ENCODE measurements around the gene TCF7L1.
A peak's percentile ranks its signal among the peaks of the same experiment; 100 is the strongest.

The TCF7L1 gene

DNA sequence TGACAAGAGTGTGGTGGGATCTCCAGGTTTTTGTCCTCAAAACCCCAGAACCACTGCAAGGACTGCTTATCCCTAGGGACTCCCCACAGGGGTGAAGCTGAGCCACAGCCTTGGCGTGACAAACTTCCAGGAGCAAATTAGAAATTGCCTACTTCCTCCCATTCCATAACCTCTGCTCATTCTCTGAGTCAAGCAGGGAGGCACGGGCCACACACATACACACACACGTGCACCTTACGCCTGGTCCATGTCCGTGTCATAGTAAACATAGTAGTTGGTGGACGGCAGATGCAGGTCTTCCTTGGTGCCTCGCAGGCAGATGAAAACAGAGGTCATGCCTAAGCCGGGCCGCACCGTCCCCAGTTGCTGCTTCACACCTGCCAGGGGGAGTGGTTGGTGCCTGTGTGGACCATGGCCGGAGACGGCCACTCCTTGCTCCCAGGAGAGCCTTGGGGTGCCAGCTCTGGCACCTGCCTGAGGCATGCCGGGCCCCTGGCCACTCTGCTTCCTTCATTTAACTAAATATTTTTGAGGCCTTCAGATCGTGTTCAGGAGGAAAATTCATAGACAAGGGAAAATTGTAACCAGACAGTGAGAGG is 211.3 kb downstream of the TCF7L1 start:
- no peaks in the 10 kb centered on the region for H4K20me1 ChIP-seq (ENCODE audit: insufficient read depth, low read length)
- no peaks in the 10 kb centered on the region for H3K4me1 ChIP-seq (ENCODE audit: low read length)
- H3K4me3 ChIP-seq (ENCODE audit: low read length) = no peak overlapping the region
- no peaks in the 10 kb centered on the region for H3K9me3 ChIP-seq (replicated peaks; ENCODE audit: insufficient read depth, low read length)
- H3K27me3 ChIP-seq (replicated peaks; ENCODE audit: insufficient read depth, low read length) = no peaks in the 10 kb centered on the region
- no peak for DNase-seq
- H3K9ac ChIP-seq (ENCODE audit: low read length) = no peak overlapping the region
- no peaks in the 10 kb centered on the region for H3K9me2 ChIP-seq (replicated peaks; ENCODE audit: insufficient read depth, low read length)
- no peak overlapping the region for H3K4me2 ChIP-seq (ENCODE audit: low read depth, low read length)
- no peak overlapping the region for H2AFZ ChIP-seq (ENCODE audit: low read length)
- no peak for TF ChIP-seq EZH2phosphoT487 (IDR thresholded peaks at IDR 0.05; ENCODE audit: low read length)
- TF ChIP-seq, protein P1, sequence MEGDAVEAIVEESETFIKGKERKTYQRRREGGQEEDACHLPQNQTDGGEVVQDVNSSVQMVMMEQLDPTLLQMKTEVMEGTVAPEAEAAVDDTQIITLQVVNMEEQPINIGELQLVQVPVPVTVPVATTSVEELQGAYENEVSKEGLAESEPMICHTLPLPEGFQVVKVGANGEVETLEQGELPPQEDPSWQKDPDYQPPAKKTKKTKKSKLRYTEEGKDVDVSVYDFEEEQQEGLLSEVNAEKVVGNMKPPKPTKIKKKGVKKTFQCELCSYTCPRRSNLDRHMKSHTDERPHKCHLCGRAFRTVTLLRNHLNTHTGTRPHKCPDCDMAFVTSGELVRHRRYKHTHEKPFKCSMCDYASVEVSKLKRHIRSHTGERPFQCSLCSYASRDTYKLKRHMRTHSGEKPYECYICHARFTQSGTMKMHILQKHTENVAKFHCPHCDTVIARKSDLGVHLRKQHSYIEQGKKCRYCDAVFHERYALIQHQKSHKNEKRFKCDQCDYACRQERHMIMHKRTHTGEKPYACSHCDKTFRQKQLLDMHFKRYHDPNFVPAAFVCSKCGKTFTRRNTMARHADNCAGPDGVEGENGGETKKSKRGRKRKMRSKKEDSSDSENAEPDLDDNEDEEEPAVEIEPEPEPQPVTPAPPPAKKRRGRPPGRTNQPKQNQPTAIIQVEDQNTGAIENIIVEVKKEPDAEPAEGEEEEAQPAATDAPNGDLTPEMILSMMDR (IDR thresholded peaks at IDR 0.05; ENCODE audit: low read length) = no peak
- no peak for TF ChIP-seq EZH2 (optimal IDR thresholded peaks at IDR 0.05; ENCODE audit: low read depth, low read length)
- H3K79me2 ChIP-seq (ENCODE audit: low read length) = no peaks in the 10 kb centered on the region
- no peaks in the 10 kb centered on the region for H3K36me3 ChIP-seq (replicated peaks; ENCODE audit: insufficient read depth, low read length)
- H3F3A ChIP-seq (ENCODE audit: insufficient read depth, low read length) = no peaks in the 10 kb centered on the region
- no peak overlapping the region for H3K27ac ChIP-seq (ENCODE audit: low read length)

DNA sequence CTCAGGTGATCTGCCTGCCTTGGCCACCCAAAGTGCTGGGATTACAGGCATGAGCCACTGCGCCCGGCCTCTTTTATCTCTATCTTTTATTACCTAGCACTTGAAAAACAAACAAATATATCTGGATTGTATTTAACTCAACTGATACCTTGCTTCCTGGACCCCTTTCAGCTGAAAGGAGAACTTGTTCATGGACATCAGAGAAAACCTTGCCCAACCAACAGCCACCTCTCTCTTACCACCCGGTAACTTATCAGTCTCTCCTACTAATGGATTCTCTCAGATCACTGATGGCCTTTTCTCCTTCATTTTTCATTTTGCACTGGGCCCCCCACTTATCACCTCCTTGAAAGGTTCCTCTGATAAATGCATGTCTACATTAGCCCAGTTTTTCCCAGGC is 214.4 kb downstream of the TCF7L1 start:
- Histone ChIP-seq H3K79me2 (ENCODE audit: low read length) (peaks cover 2% of the 10 kb centered on the region; the same call in 1 of the 2 replicates), H3K9me3 (replicated peaks; ENCODE audit: insufficient read depth, low read length) (no peaks in the 10 kb centered on the region), H3K27ac (ENCODE audit: low read length) (no peak overlapping the region), H4K20me1 (ENCODE audit: insufficient read depth, low read length) (no peaks in the 10 kb centered on the region), H3K4me1 (ENCODE audit: low read length) (no peaks in the 10 kb centered on the region), H3K36me3 (replicated peaks; ENCODE audit: insufficient read depth, low read length) (no peaks in the 10 kb centered on the region), H3K4me3 (ENCODE audit: low read length) (no peak overlapping the region), H3F3A (ENCODE audit: insufficient read depth, low read length) (no peaks in the 10 kb centered on the region), H3K9ac (ENCODE audit: low read length) (no peak overlapping the region), H3K9me2 (replicated peaks; ENCODE audit: insufficient read depth, low read length) (no peaks in the 10 kb centered on the region), H3K27me3 (replicated peaks; ENCODE audit: insufficient read depth, low read length) (no peaks in the 10 kb centered on the region), H3K4me2 (ENCODE audit: low read depth, low read length) (no peak overlapping the region), H2AFZ (ENCODE audit: low read length) (no peak overlapping the region)
- TF ChIP-seq, protein P1 (IDR thresholded peaks at IDR 0.05; ENCODE audit: low read length) = no peak
- TF ChIP-seq EZH2phosphoT487 (IDR thresholded peaks at IDR 0.05; ENCODE audit: low read length) = no peak
- no peak for TF ChIP-seq EZH2 (optimal IDR thresholded peaks at IDR 0.05; ENCODE audit: low read depth, low read length)
- no peak for DNase-seq

DNA sequence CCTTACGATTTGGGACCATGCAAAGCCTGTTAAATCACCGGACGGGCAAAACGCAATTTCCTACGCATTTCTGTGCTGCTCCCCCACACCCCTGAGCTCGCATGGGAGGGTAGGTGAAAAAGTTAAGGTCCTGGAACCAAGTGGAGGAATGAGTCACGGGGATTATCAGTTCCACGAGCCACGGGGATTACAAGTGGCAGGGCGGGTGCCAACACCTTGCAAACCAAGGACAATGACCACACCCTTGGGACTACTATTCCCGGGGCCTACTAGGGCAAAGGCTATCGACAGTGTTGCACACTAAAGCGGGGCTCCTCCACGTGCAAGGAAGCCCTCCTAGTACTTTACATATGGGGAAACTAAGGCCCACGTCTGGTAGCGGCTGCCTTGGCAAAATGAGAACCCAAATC is 220.7 kb downstream of the TCF7L1 start:
- no peak for DNase-seq
- Histone ChIP-seq H4K20me1 (ENCODE audit: insufficient read depth, low read length) (no peaks in the 10 kb centered on the region), H3K9me2 (replicated peaks; ENCODE audit: insufficient read depth, low read length) (no peaks in the 10 kb centered on the region), H3K4me3 (ENCODE audit: low read length) (peak overlapping the region; percentile 96), H3F3A (ENCODE audit: insufficient read depth, low read length) (peaks cover 5% of the 10 kb centered on the region; the same call in 1 of the 2 replicates), H3K9ac (ENCODE audit: low read length) (peak overlapping the region; percentile 68), H3K9me3 (replicated peaks; ENCODE audit: insufficient read depth, low read length) (no peaks in the 10 kb centered on the region), H3K27me3 (replicated peaks; ENCODE audit: insufficient read depth, low read length) (no peaks in the 10 kb centered on the region), H3K79me2 (ENCODE audit: low read length) (peaks cover 35% of the 10 kb centered on the region), H3K36me3 (replicated peaks; ENCODE audit: insufficient read depth, low read length) (no peaks in the 10 kb centered on the region), H3K4me1 (ENCODE audit: low read length) (peaks cover 11% of the 10 kb centered on the region; the same call in 1 of the 2 replicates), H3K4me2 (ENCODE audit: low read depth, low read length) (peak overlapping the region; percentile 86), H2AFZ (ENCODE audit: low read length) (peak overlapping the region; percentile 95), H3K27ac (ENCODE audit: low read length) (peak overlapping the region; percentile 36; the same call in 1 of the 2 replicates)
- TF ChIP-seq EZH2 (optimal IDR thresholded peaks at IDR 0.05; ENCODE audit: low read depth, low read length) = no peak

All from MM.1S (cell line).